Esophagus squamous epithelium (tissue), 5 donors: ENCODE measurements around the gene ADAM12. TPM values are rescaled to one million over a fixed set of nuclear protein-coding genes. Genes with fewer than 3 reads are reported as not detected.

Experiments used
- DNase-seq: peaks from one replicate; lab custom pipeline; 2025; lab: John Stamatoyannopoulos, UW
- H3K27ac ChIP-seq, 4 donors: fragments of 200-600 bp; sonication (generic); one replicate each; pipeline ENCODE4 v1.5.1; 2016 to 2019; ENCODE audit warnings: mild to moderate bottlenecking in 1 of 4
- H3K27me3 ChIP-seq, 4 donors: fragments of 200-600 bp; sonication (generic); 1 replicate in 3 of 4; 2 replicates in 1 of 4; pipeline versions ENCODE4 v1.5.1 to v1.6.0; 2017 to 2021; ENCODE audit warnings: antibody characterized with exemption in 1 of 4
- H3K36me3 ChIP-seq, 3 donors: fragments of 200-600 bp; sonication (generic); one replicate each; pipeline ENCODE4 v1.5.1; 2016 to 2019
- H3K4me1 ChIP-seq, 3 donors: fragments of 200-600 bp; sonication (generic); one replicate each; pipeline ENCODE4 v1.5.1; 2017 to 2019
- H3K4me3 ChIP-seq, 4 donors: fragments of 200-600 bp; sonication (generic); 1 replicate in 3 of 4; 2 replicates in 1 of 4; pipeline ENCODE4 v1.5.1; 2016 to 2019; ENCODE audit warnings: mild to moderate bottlenecking in 2 of 4, moderate library complexity in 1 of 4
- H3K9me3 ChIP-seq, 3 donors: fragments of 200-600 bp; sonication (generic); one replicate each; pipeline ENCODE4 v1.5.1; 2016 to 2019
- POLR2A ChIP-seq, 4 donors: fragments of 450-650 bp; IDR thresholded peaks; one replicate each; pipeline ENCODE4 v1.6.1; 2017; ENCODE audit warnings: antibody characterized with exemption in 4 of 4, mild to moderate bottlenecking in 4 of 4, moderate library complexity in 3 of 4
- WGBS, 2 donors: methylation state at CpG; one replicate each; pipeline ENCODE4 v1.1.5; 2018; 5-methylcytosine and 5-hydroxymethylcytosine counted together
- intact Hi-C: fragments of 100-400 bp; cut with DNase I; formaldehyde crosslinking; loops from one replicate; pipeline ENCODE4 v1.15.0; 2022
- total RNA-seq, 4 donors: library from RNA; depleted of rRNA; stranded (reverse); fragments of >200 nt; gene quantifications; one replicate each; pipeline ENCODE4 v1.1.0, GENCODE V29; 2016
- TF ChIP-seq, protein P1 (sequence below), 6 experiments: fragments of 450-650 bp in 4 of 6; fragments of 200-600 bp in 2 of 6; sonication (generic) in 2 of 6; IDR thresholded peaks; one replicate each; pipeline ENCODE4 v1.5.1; 2016 to 2019; ENCODE audit warnings: antibody characterized with exemption in 6 of 6, mild to moderate bottlenecking in 4 of 6, moderate library complexity in 4 of 6
- donor health status: DM: yes; HTN: yes; CAD: no.

Gene ADAM12
- total RNA-seq, 4 donors from 2014 or later: 0.57 to 1.1 (median 0.76) TPM; not detected in 1

DNA sequence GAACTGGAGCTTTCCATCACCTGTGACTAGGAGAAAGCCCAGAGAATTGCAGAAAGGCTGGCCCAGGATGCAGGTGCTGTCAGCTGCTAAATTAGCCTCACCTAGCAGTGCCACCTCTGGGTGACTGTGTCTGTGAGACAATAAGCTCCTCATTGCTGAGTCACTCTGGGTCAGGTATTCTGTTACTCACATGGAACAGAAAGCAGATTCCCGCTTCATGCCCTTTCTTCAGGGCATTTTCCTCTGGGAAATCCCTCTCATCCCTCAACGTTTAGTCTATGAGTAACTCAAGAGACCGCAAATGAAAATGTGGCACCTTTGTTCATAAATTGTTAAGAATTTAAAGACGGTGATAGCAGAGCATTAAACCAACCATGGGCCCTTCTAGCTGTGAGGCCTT lies 184.0 kb downstream of the ADAM12 start:
- H3K27ac ChIP-seq: no peak overlapping the region
- H3K9me3 ChIP-seq: no peaks in the 10 kb centered on the region
- intact Hi-C loops: no loop called here
- TF ChIP-seq, protein P1, sequence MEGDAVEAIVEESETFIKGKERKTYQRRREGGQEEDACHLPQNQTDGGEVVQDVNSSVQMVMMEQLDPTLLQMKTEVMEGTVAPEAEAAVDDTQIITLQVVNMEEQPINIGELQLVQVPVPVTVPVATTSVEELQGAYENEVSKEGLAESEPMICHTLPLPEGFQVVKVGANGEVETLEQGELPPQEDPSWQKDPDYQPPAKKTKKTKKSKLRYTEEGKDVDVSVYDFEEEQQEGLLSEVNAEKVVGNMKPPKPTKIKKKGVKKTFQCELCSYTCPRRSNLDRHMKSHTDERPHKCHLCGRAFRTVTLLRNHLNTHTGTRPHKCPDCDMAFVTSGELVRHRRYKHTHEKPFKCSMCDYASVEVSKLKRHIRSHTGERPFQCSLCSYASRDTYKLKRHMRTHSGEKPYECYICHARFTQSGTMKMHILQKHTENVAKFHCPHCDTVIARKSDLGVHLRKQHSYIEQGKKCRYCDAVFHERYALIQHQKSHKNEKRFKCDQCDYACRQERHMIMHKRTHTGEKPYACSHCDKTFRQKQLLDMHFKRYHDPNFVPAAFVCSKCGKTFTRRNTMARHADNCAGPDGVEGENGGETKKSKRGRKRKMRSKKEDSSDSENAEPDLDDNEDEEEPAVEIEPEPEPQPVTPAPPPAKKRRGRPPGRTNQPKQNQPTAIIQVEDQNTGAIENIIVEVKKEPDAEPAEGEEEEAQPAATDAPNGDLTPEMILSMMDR (IDR thresholded peaks at IDR 0.05): no peak
- TF ChIP-seq POLR2A (IDR thresholded peaks at IDR 0.05): no peak
- 71 to 74% methylated on average over 3 to 4 of the region's 4 CpGs for WGBS, 2 donors
- no peak for DNase-seq
- H3K36me3 ChIP-seq: no peaks in the 10 kb centered on the region
- H3K4me3 ChIP-seq: no peak overlapping the region
- H3K27me3 ChIP-seq: no peaks in the 10 kb centered on the region
- H3K4me1 ChIP-seq: no peaks in the 10 kb centered on the region

DNA sequence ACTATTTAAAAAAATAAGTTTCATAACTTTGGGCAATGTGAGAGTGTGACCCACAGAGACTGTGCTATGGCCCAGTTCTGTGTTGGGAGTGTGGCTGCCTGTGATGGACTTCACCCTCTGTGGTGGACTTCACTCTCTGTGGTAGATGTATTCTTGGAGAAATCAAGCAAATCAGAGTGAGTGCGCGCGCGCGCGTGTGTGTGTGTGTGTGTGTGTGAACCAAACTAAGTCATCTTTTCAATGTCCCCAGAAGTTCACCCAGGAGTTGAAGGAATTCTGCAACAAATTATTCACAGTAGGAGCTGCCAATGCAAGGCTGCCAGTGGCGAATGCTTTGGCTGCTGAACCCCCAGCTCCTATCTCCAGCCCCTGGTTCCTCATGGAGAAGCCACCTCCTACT lies 184.5 kb downstream of the ADAM12 start:
- H3K27me3 ChIP-seq: no peaks in the 10 kb centered on the region

DNA sequence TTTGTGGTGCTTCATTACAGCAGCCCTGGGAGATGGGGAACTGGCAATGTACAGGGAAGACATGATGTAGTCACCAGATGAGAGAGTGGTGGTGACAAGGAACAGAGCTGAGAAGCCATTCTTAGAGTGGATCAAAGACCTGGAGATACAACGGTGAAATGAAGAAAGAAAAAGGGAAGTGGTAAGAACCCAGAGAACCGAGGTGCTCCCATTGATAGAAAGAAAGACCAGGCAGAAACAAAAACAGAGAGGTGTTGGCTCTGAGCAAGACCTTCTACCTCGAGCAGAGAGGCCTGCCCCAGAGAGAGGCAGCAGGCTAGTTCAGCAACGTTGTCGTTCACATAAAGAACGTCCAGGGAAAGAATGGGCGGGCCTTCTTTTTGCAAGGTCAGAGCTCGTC lies 186.7 kb downstream of the ADAM12 start:
- no peaks in the 10 kb centered on the region for H3K27me3 ChIP-seq
- WGBS, 2 donors: 74 to 75% methylated on average over 8 of the region's 8 CpGs
- TF ChIP-seq POLR2A (IDR thresholded peaks at IDR 0.05): no peak
- TF ChIP-seq, protein P1 (IDR thresholded peaks at IDR 0.05): no peak
- H3K9me3 ChIP-seq: no peaks in the 10 kb centered on the region
- intact Hi-C loops: no loop called here
- no peaks in the 10 kb centered on the region for H3K36me3 ChIP-seq
- no peaks in the 10 kb centered on the region for H3K4me1 ChIP-seq
- no peak overlapping the region for H3K4me3 ChIP-seq
- no peak overlapping the region for H3K27ac ChIP-seq
- DNase-seq: no peak

More for the DNA sequence above, 184.5 kb downstream of the ADAM12 start:
- H3K9me3 ChIP-seq: no peaks in the 10 kb centered on the region
- H3K36me3 ChIP-seq: no peaks in the 10 kb centered on the region
- no peak for DNase-seq
- no peak for TF ChIP-seq POLR2A (IDR thresholded peaks at IDR 0.05)
- TF ChIP-seq, protein P1 (IDR thresholded peaks at IDR 0.05): no peak
- intact Hi-C loops: no loop called here
- no peaks in the 10 kb centered on the region for H3K4me1 ChIP-seq
- WGBS, 2 donors: 80 to 87% methylated on average over 2 to 7 of the region's 7 CpGs
- no peak overlapping the region for H3K4me3 ChIP-seq
- H3K27ac ChIP-seq: no peak overlapping the region

DNA sequence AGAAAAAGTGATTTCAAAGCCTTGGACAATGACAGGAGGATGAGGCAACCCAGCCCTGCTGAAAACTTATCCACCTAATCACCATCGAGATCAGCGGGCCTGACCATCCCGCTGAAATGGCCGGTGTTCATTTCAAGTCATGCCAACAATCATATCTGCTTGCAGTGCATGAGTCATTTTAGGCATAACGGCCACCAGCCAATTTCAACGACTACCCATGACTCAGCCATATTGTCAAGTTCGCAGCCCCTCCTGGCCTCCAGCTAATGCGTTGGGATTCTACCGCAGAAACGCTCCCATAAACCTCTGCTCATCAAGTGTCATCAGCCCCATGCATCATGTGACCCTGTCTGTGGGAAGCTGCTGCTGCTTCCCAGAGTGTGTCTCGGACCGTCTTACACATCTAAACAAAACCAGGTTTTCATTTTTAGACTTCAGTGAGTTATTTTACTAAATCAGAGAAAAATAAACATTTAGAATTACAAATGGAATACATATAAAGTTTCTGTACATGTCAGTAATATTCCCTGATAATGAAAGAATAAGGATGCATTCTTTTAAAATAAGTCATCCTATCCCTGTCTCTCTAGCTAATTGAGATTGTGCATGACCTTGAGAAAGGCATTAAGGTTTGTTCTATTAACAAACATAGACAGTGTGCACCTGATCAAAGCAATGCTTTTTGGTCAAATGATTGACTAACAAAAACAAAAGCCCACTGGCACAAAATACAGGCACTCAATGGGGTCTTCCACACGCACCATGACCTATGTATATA lies 188.9 kb downstream of the ADAM12 start:
- no peak for TF ChIP-seq POLR2A (IDR thresholded peaks at IDR 0.05)
- TF ChIP-seq, protein P1 (IDR thresholded peaks at IDR 0.05): no peak
- Histone ChIP-seq H3K9me3 (no peaks in the 10 kb centered on the region), H3K27ac (no peak overlapping the region), H3K4me1 (no peaks in the 10 kb centered on the region), H3K4me3 (no peak overlapping the region), H3K36me3 (no peaks in the 10 kb centered on the region), H3K27me3 (no peaks in the 10 kb centered on the region)
- no peak for DNase-seq
- 67 to 73% methylated on average over 11 to 13 of the region's 13 CpGs for WGBS, 2 donors
- intact Hi-C loops: no loop called here

DNA sequence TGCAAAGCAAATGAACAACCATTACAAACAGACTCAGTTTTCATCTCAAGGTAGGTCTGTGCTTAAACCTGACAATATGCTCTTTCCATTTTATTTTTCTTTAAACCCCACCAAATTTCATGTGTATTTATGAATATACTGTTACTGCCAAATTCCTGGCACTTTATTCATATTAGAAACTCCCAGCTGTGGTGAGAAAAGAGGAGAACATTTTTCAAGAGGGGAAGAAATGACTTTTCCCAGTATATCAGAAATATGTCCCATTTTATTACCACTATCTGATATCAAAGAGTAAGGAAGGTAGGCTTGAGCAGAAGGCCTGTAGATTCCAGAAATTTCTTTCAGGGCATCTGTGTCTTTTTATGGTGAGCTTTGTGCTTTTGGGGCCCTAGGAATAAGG lies 189.6 kb downstream of the ADAM12 start:
- TF ChIP-seq POLR2A (IDR thresholded peaks at IDR 0.05): no peak
- TF ChIP-seq, protein P1 (IDR thresholded peaks at IDR 0.05): no peak
- Histone ChIP-seq H3K9me3 (no peaks in the 10 kb centered on the region), H3K36me3 (no peaks in the 10 kb centered on the region), H3K4me1 (no peaks in the 10 kb centered on the region), H3K27ac (no peak overlapping the region), H3K27me3 (no peaks in the 10 kb centered on the region), H3K4me3 (no peak overlapping the region)
- intact Hi-C loops: no loop called here
- DNase-seq: no peak
